Activated CD4-positive, alpha-beta T cell treated with anti-CD3 and anti-CD28 coated beads for 36 hours (primary cell): Measurements from ENCODE around the gene ANKRD60. TPM values are rescaled to one million over a fixed set of nuclear protein-coding genes. Genes with fewer than 3 reads are reported as not detected.
A peak's percentile ranks its signal among the peaks of the same experiment; 100 is the strongest.

Experiments
- ATAC-seq: fragments of 200-7000 bp; cut with Tn5 transposase; one replicate; pipeline ENCODE4 v1.10.0; 2021; ENCODE audit warnings: mild to moderate bottlenecking, moderate library complexity
- CTCF ChIA-PET: fragments of 350-600 bp; sonication (Branson Sonifier 250); formaldehyde crosslinking; loops from one replicate; lab custom pipeline; 2021; ENCODE audit warnings: antibody characterized with exemption; lab: Charles Lee
- POLR2A ChIA-PET: fragments of 350-600 bp; sonication (Branson Sonifier 250); formaldehyde crosslinking; loops from one replicate; lab custom pipeline; 2021; ENCODE audit warnings: antibody characterized with exemption, inconsistent platforms; lab: Charles Lee
- DNase-seq: peaks from one replicate; pipeline ENCODE4 v3.0.0-alpha.2; 2020
- H3K27ac Mint-ChIP-seq: one replicate; pipeline ENCODE4 v1.8.0; 2021; ENCODE audit warnings: mixed read lengths
- H3K27me3 Mint-ChIP-seq: one replicate; pipeline ENCODE4 v1.8.0; 2021; ENCODE audit warnings: mixed read lengths
- H3K36me3 Mint-ChIP-seq: one replicate; pipeline ENCODE4 v1.8.0; 2021; ENCODE audit warnings: low read depth, mixed read lengths
- H3K4me1 Mint-ChIP-seq: one replicate; pipeline ENCODE4 v1.8.0; 2021; ENCODE audit warnings: mixed read lengths
- H3K4me3 Mint-ChIP-seq: one replicate; pipeline ENCODE4 v1.8.0; 2021; ENCODE audit warnings: mild to moderate bottlenecking, moderate library complexity, mixed read lengths
- H3K9me3 Mint-ChIP-seq: one replicate; pipeline ENCODE4 v1.8.0; 2021; ENCODE audit warnings: low read depth, mixed read lengths
- intact Hi-C, 2 experiments: fragments of 100-400 bp; cut with DNase I in 1 of 2; cut with micrococcal nuclease in 1 of 2; formaldehyde crosslinking; loops; one replicate each; pipeline versions ENCODE4 v1.14.2 to v1.15.1; 2022 to 2024; cut with DNase I, micrococcal nuclease
- total RNA-seq, 2 experiments: library from RNA; stranded (reverse); gene quantifications; one replicate each; pipeline ENCODE4 v1.2.3, GENCODE V29; 2021

ANKRD60 gene
- total RNA-seq, 2 experiments from 2014 or later = not detected

DNA sequence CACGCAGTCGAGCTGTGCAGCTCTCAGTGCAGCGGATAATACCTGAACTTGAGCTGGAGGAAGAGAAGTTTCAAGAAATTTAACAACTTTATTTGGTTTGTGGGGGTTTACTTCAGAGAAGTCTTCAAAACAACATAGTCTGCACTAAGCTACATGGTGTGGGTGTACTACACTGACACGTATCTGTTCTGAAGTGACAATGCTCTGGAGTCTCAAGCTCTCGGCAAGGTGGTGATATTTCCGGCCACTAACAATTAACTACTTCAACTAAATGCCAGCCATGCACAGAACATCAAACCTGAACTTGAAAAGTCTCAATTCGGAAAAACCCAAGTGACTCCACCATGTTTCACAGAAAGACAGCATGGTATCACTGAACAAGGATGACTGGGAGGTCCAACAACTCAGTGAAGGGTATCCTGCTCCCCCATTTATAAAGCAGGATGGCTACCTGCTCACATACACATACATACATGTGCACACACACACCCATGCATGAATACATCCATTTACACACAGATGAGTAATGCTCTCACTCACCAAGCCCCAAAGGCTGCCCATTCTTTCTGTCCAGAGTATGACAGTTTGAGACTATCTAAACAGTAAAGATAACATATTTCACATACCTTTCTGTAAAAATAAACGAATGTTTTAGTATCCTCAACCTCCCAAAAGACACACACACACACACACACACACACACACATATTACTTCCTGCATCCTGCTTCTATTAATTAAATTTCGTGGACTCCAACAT, 15.4 kb upstream of the ANKRD60 start:
- no peaks in the 10 kb centered on the region for H3K9me3 Mint-ChIP-seq
- DNase-seq (no peak), ATAC-seq (peak; percentile 30)
- intact Hi-C loops = no loop called here
- no peaks in the 10 kb centered on the region for H3K27me3 Mint-ChIP-seq
- H3K36me3 Mint-ChIP-seq = peaks cover 26% of the 10 kb centered on the region
- POLR2A ChIA-PET = no interaction called here
- CTCF ChIA-PET = interaction anchor here (4.1 kb wide), 1 partner anchor 9 kb away, joined by 21 read pairs; no protein-coding TSS in a partner anchor
- no peak overlapping the region for H3K4me3 Mint-ChIP-seq
- H3K27ac Mint-ChIP-seq = no peak overlapping the region
- H3K4me1 Mint-ChIP-seq = no peaks in the 10 kb centered on the region

DNA sequence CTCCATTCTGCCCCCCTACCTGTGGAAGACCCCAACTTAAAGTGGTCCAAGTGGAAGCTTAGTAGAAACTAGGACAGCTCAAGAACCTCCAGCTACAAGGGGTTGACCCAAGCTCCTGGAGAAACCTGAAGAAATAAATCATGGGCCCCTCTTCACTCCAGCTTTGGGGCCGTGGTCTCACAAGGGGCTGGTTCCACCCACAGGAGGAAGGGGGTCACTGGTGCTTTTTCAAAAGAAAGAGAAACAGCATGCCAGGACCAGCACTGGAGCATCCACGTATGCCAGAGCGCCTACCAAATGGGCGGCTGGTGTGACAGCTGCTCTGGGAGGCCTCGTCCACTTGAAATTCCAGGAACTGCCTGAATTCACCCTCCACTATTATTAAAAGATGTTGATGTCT, 14.4 kb upstream of the ANKRD60 start:
- peaks cover 24% of the 10 kb centered on the region for H3K36me3 Mint-ChIP-seq
- peaks cover 4% of the 10 kb centered on the region for H3K4me1 Mint-ChIP-seq
- no peaks in the 10 kb centered on the region for H3K27me3 Mint-ChIP-seq
- no peak overlapping the region for H3K27ac Mint-ChIP-seq
- intact Hi-C loops = no loop called here
- CTCF ChIA-PET = interaction anchor here (0.6 to 4.1 kb wide), 5 partner anchors 8 to 205 kb away, joined by 3 to 21 read pairs (median 3); no protein-coding TSS in a partner anchor
- no peaks in the 10 kb centered on the region for H3K9me3 Mint-ChIP-seq
- POLR2A ChIA-PET = interaction anchor here (0.6 kb wide), 1 partner anchor 321 kb away, joined by 4 read pairs; no protein-coding TSS in a partner anchor
- H3K4me3 Mint-ChIP-seq = no peak overlapping the region
- ATAC-seq (no peak), DNase-seq (no peak)

DNA sequence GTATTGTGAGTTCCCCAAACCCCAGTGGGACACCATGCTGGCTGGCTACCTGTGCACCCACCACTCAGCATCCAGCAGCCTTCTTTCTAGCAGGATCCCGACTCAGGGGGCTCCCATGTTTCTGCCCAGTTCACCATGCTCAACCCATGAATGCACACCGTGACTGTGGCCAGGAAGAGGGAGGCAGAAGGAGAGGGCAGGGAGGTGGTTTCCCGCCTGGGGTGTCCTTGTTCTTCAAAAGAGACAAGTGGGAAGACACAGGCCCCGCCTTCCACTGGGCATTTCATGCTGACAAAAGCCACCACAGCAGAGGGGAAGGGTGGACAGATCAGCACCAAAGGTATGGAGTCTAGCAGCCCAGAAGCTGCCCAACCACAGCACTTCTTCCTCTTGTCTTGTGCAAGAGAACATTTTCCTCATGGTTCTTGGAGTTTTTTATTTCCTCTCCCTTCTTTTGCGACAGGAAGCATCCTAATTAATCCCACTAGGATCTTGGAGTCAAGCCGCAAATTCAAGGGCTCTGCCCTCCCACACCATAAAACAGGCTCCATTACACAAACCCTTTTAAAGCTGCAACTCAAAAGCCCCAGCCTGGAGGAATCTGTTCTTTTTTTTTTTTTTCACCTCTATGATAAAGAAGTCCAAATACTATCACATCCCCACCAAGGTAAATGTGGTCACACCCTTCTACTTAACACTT, 13.5 kb upstream of the ANKRD60 start:
- intact Hi-C loops = no loop called here
- Mint-ChIP-seq H3K4me3 (no peak overlapping the region), H3K4me1 (peaks cover 12% of the 10 kb centered on the region), H3K27me3 (no peaks in the 10 kb centered on the region), H3K27ac (no peak overlapping the region), H3K9me3 (no peaks in the 10 kb centered on the region), H3K36me3 (peaks cover 18% of the 10 kb centered on the region)
- no peak for ATAC-seq
- ChIA-PET CTCF (interaction anchor here (0.6 to 4.1 kb wide), 5 partner anchors 7 to 206 kb away, joined by 3 to 21 read pairs (median 3); no protein-coding TSS in a partner anchor), POLR2A (interaction anchor here (0.6 kb wide), 1 partner anchor 322 kb away, joined by 4 read pairs; no protein-coding TSS in a partner anchor)
- DNase-seq = no peak

DNA sequence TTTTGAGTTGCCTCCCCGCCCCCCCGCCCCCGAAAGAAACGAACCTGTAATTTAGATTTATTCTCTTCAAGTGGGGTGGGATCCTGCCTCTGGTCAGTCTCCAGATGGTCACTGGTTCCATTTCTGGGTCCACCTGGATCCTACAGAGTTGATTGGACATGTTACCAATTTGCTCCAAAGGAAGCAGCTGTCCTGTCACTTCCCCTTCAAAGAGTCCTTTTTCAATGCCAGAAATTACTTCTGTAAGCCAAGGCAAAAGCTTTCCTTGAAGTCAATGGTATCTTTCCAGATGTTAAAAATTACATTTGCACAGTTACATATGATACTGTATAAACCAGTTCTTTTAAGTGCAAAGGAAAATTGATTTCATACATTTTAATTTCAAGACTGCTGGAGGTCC, 12.0 kb upstream of the ANKRD60 start:
- intact Hi-C loops = no loop called here
- no peaks in the 10 kb centered on the region for H3K27me3 Mint-ChIP-seq
- H3K4me1 Mint-ChIP-seq = peaks cover 23% of the 10 kb centered on the region
- no peaks in the 10 kb centered on the region for H3K9me3 Mint-ChIP-seq
- H3K4me3 Mint-ChIP-seq = no peak overlapping the region
- ChIA-PET POLR2A (no interaction called here), CTCF (interaction anchor here (0.8 kb wide), 1 partner anchor 860 kb away, joined by 3 read pairs; no protein-coding TSS in a partner anchor)
- DNase-seq (no peak), ATAC-seq (no peak)
- peaks cover 13% of the 10 kb centered on the region for H3K36me3 Mint-ChIP-seq
- H3K27ac Mint-ChIP-seq = no peak overlapping the region

DNA sequence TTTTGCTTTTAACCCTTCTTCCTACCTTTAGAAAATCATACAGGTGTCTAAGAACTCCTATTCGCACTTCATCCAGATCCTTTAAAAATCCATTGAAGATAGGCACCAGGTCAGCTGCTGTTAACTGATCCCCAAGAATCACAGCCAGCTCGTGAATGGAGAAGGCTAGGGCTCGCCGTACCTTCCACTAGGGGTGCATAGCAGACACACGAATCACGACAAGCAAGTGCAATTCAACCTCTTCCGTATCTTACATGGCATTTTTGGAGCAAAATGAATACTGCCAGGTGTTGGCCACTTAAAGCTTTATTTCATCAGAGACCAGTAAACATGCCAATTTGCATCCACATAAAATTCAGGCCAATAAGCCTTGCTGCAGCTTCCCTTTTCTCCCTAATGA, 10.8 kb upstream of the ANKRD60 start:
- intact Hi-C loops = loop anchor here (5.0 to 10.0 kb wide), 4 partner anchors 168 to 906 kb away; partner anchors contain the start of genes GNAS (in 1 of the 2) and GNAS-AS1 (in 1 of the 2)
- H3K4me1 Mint-ChIP-seq = peaks cover 32% of the 10 kb centered on the region
- DNase-seq = no peak
- CTCF ChIA-PET = interaction anchor here (0.7 to 2.9 kb wide), 4 partner anchors 9 to 209 kb away, joined by 3 to 10 read pairs (median 6); no protein-coding TSS in a partner anchor
- H3K4me3 Mint-ChIP-seq = no peak overlapping the region
- POLR2A ChIA-PET = no interaction called here
- peaks cover 14% of the 10 kb centered on the region for H3K36me3 Mint-ChIP-seq
- no peak for ATAC-seq
- no peaks in the 10 kb centered on the region for H3K27me3 Mint-ChIP-seq
- H3K27ac Mint-ChIP-seq = no peak overlapping the region
- H3K9me3 Mint-ChIP-seq = no peaks in the 10 kb centered on the region

DNA sequence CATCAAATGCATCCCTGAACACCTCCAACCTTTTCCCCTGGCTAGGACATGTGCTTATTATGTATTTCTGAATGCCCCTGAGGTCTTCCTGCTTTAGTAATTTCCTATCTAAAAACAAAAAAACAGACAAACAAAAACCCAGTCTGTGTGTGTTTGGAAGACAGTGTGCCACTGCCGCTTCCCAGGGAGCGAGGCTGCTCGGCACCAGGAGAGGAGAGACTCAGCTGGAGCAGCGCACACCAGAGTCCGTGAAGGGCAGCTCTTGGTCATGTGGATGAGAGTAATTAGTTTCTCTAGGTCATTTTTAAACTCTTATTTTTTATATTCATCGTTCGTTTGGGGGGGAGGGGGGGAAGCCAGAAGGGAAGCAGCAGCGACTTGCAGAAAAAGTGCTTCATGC, 10.0 kb upstream of the ANKRD60 start:
- intact Hi-C loops = loop anchor here (5.0 to 10.0 kb wide), 4 partner anchors 169 to 906 kb away; partner anchors contain the start of genes GNAS (in 1 of the 2) and GNAS-AS1 (in 1 of the 2)
- Mint-ChIP-seq H3K27me3 (no peaks in the 10 kb centered on the region), H3K36me3 (peaks cover 14% of the 10 kb centered on the region), H3K9me3 (no peaks in the 10 kb centered on the region), H3K4me3 (no peak overlapping the region), H3K4me1 (peaks cover 32% of the 10 kb centered on the region), H3K27ac (no peak overlapping the region)
- no peak for DNase-seq
- no peak for ATAC-seq
- POLR2A ChIA-PET = no interaction called here
- CTCF ChIA-PET = interaction anchor here (0.7 to 2.9 kb wide), 5 partner anchors 8 to 209 kb away, joined by 3 to 10 read pairs (median 6); no protein-coding TSS in a partner anchor

DNA sequence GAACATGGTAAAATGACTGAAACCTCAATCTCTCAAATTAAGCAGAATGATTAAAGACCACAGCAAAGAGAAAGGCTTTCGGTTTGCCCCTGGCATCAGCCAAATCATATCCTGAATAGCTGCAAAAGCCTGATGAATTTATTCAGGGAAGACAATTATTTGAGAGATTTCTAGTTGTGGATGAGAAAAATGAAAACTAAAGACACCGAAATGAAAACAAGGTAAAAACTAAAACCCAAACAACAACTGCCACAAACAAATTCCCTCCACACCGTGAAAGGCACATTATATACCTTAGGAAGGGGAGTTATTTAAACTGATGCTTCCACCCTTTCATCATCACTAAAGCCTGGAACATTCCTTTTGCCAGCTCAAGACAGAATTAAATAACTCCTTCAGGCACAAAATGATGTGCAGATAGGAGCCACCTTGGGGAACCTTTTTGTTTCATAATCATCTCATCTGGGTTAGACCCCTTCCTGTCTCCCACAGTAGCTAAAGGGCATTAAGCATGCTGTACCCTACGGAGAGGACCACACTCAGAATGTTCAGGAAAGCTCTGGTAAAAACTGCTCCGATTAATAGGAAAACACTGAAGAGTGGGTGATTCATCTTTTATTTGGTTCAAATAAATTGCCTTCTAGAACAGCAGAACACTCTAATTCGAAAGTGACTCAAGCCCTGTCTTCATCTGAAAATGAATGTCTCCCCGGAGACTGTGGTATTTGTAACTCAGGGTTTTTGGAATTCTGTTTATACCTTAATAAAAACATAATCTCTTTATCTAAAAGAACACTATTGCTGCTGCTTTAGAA, 9.1 kb upstream of the ANKRD60 start:
- ChIA-PET CTCF (interaction anchor here (0.6 to 3.3 kb wide), 20 partner anchors 8 to 496 kb away, joined by 3 to 14 read pairs (median 3); partner anchors contain the start of gene VAPB), POLR2A (interaction anchor here (0.6 to 1.2 kb wide), 3 partner anchors 14 to 75 kb away, joined by 3 read pairs; no protein-coding TSS in a partner anchor)
- intact Hi-C loops = loop anchor here (1.0 to 10.0 kb wide), 13 partner anchors 69 to 907 kb away; partner anchors contain the start of genes VAPB (in 2 of the 2), GNAS (in 1 of the 2), GNAS-AS1 (in 1 of the 2) and STX16 (in 1 of the 2)
- Mint-ChIP-seq H3K27me3 (no peaks in the 10 kb centered on the region), H3K36me3 (peaks cover 11% of the 10 kb centered on the region), H3K4me3 (peak overlapping the region; percentile 81), H3K4me1 (peaks cover 32% of the 10 kb centered on the region), H3K27ac (peak overlapping the region; percentile 92), H3K9me3 (no peaks in the 10 kb centered on the region)
- no peak for ATAC-seq
- no peak for DNase-seq

DNA sequence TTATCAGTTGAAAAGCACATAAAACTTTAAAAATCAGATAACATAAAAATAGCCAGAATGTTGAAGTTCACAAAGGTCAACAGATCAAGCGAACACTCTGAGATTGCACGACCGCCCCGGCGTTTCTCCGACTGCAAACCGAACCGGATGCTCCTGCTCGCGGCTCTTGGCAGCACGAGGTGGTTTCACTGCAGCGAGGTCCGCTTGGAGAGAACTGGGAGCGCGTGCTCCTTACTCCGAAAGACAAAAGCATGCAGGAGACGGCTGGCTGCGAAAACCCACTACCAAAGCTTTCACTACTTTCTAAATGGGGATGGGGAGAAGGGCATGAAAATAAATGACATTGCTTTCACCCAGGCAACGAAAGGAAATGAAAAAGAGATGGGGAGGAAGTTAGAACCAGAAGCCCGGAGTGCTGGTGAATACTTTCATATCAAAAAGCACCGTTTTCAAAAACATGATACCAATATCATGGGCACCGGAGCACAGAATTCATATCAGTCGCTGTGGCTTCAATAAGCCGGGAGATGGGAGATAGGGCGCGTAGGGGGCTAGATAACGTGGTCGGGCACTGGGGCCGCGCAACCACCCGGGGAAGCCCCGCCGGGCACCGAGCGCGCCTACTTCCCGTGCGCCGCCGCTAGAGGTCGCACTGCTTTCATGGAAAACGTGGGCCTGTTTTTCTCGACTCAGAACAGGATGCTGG, 8.3 kb upstream of the ANKRD60 start:
- ChIA-PET POLR2A (interaction anchor here (0.6 to 1.2 kb wide), 2 partner anchors 13 to 76 kb away, joined by 3 read pairs; no protein-coding TSS in a partner anchor), CTCF (interaction anchor here (0.6 to 3.9 kb wide), 24 partner anchors 7 to 497 kb away, joined by 3 to 21 read pairs (median 3); partner anchors contain the start of genes STX16 and VAPB)
- ATAC-seq (peak; percentile 90), DNase-seq (peak; percentile 93)
- Mint-ChIP-seq H3K4me1 (peaks cover 32% of the 10 kb centered on the region), H3K27me3 (no peaks in the 10 kb centered on the region), H3K36me3 (peaks cover 12% of the 10 kb centered on the region), H3K27ac (peak overlapping the region; percentile 92), H3K9me3 (no peaks in the 10 kb centered on the region), H3K4me3 (peak overlapping the region; percentile 81)
- intact Hi-C loops = loop anchor here (1.0 to 10.0 kb wide), 14 partner anchors 70 to 908 kb away; partner anchors contain the start of genes VAPB (in 2 of the 2), GNAS (in 1 of the 2), GNAS-AS1 (in 1 of the 2) and NPEPL1 (in 1 of the 2)

DNA sequence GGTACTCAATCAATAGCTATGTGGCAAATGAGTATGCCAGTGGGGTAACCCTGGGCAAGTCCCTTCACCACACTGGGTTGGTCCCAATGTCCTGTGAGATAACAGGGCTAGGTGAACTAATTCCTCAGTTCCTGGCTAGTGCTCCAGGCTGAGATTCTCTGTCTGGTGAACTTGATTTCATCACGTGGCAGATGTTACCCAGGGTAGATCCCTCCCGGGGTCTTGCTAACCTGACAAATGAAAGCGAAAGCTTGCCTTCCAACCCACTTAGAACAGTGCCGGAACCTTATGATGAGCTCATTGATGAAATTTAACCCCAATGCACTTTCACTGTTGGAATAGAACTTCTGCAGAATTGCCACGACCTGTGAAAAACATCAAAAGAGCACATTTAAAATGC, 6.6 kb upstream of the ANKRD60 start:
- Mint-ChIP-seq H3K4me1 (peaks cover 32% of the 10 kb centered on the region), H3K27ac (peak overlapping the region; percentile 8), H3K4me3 (peak overlapping the region; percentile 33), H3K9me3 (no peaks in the 10 kb centered on the region), H3K36me3 (peaks cover 13% of the 10 kb centered on the region), H3K27me3 (peaks cover 2% of the 10 kb centered on the region)
- intact Hi-C loops = loop anchor here (5.0 to 10.0 kb wide), 4 partner anchors 172 to 910 kb away; partner anchors contain the start of genes GNAS (in 1 of the 2) and GNAS-AS1 (in 1 of the 2)
- ChIA-PET POLR2A (interaction anchor here (0.6 to 1.0 kb wide), 5 partner anchors 11 to 868 kb away, joined by 3 to 5 read pairs (median 4); partner anchors contain the start of gene STX16), CTCF (interaction anchor here (0.7 to 3.9 kb wide), 18 partner anchors 8 to 625 kb away, joined by 3 to 21 read pairs (median 4); partner anchors contain the start of gene VAPB)
- peak; percentile 32 for DNase-seq
- ATAC-seq = peak; percentile 26
